NCI-H2171 treated with DMSO at 0.1 percent for 48 hours (cell line): ENCODE measurements around the gene CER1.

ENCODE experiments used
- DNase-seq: peaks from one replicate; lab custom pipeline; 2025; lab: John Stamatoyannopoulos, UW

Gene CER1

GRCh38 chr9:14722391-14723035 is at the start of gene CER1:
Gene CER1 (minus strand): TSS chr9:14722733. CDS start chr9:14722672, 61 bp downstream.
- DNase-seq = no peak

GRCh38 chr9:14770592-14770991 is 48.1 kb upstream of the CER1 start:
- DNase-seq = no peak

GRCh38 chr9:14769230-14769571 is 46.7 kb upstream of the CER1 start:
- no peak for DNase-seq

GRCh38 chr9:14768405-14769229 is 46.1 kb upstream of the CER1 start:
- DNase-seq = peak; percentile 42

GRCh38 chr9:14766299-14766698 is 43.8 kb upstream of the CER1 start:
- no peak for DNase-seq

GRCh38 chr9:14761584-14761983 is 39.1 kb upstream of the CER1 start:
- no peak for DNase-seq

GRCh38 chr9:14760060-14760459 is 37.5 kb upstream of the CER1 start:
- DNase-seq = no peak

GRCh38 chr9:14756291-14756690 is 33.8 kb upstream of the CER1 start:
- no peak for DNase-seq

GRCh38 chr9:14752871-14753270 is 30.3 kb upstream of the CER1 start:
- DNase-seq = no peak

GRCh38 chr9:14752271-14752670 is 29.7 kb upstream of the CER1 start:
- no peak for DNase-seq

GRCh38 chr9:14750821-14751220 is 28.3 kb upstream of the CER1 start:
- DNase-seq = no peak

- DNase-seq = peak; percentile 47
Measured at GRCh38 chr9:14749741-14750211, 27.2 kb upstream of the CER1 start.

- DNase-seq = peak; percentile 56
Measured at GRCh38 chr9:14748373-14748772, 25.8 kb upstream of the CER1 start.

- DNase-seq = no peak
Measured at GRCh38 chr9:14747111-14747510, 24.6 kb upstream of the CER1 start.

- DNase-seq = no peak
Measured at GRCh38 chr9:14746626-14747025, 24.1 kb upstream of the CER1 start.

GRCh38 chr9:14744768-14745167 is 22.2 kb upstream of the CER1 start:
- DNase-seq = no peak

- DNase-seq = no peak
Measured at GRCh38 chr9:14741369-14741768, 18.8 kb upstream of the CER1 start.

- DNase-seq = no peak
Measured at GRCh38 chr9:14733133-14733532, 10.6 kb upstream of the CER1 start.

- no peak for DNase-seq
Measured at GRCh38 chr9:14731294-14731981, 8.9 kb upstream of the CER1 start.

- DNase-seq = no peak
Measured at GRCh38 chr9:14730461-14730898, 7.9 kb upstream of the CER1 start.

GRCh38 chr9:14723301-14723700 is 768 bp upstream of the CER1 start:
- no peak for DNase-seq

GRCh38 chr9:14719231-14719923 is 3.2 kb downstream of the CER1 start:
- DNase-seq = no peak
